Ishikawa (cell line): Measurements from ENCODE around the gene BROX.

ENCODE experiments used
- CEBPB ChIP-seq: IDR thresholded peaks from 2 replicates; pipeline ENCODE4 v1.6.1; 2012
- CREB1 ChIP-seq: IDR thresholded peaks from 2 replicates; pipeline ENCODE4 v1.6.1; 2012; ENCODE audit warnings: low read depth
- EGR1 ChIP-seq: IDR thresholded peaks from 2 replicates; pipeline ENCODE4 v1.6.1; 2012
- EP300 ChIP-seq: IDR thresholded peaks from 2 replicates; pipeline ENCODE4 v1.6.1; 2012; ENCODE audit warnings: borderline replicate concordance
- FOXM1 ChIP-seq: IDR thresholded peaks from 2 replicates; pipeline ENCODE4 v1.6.1; 2012; ENCODE audit warnings: low read depth, borderline replicate concordance
- NFIC ChIP-seq: IDR thresholded peaks from 2 replicates; pipeline ENCODE4 v1.6.1; 2012
- RAD21 ChIP-seq: IDR thresholded peaks from 2 replicates; pipeline ENCODE4 v1.6.1; 2012; ENCODE audit warnings: low read depth
- TAF1 ChIP-seq: IDR thresholded peaks from 2 replicates; pipeline ENCODE4 v1.6.1; 2012; ENCODE audit warnings: low read depth, mild to moderate bottlenecking
- TCF12 ChIP-seq: IDR thresholded peaks from 2 replicates; pipeline ENCODE4 v1.6.1; 2012; ENCODE audit warnings: low read depth
- TEAD4 ChIP-seq: IDR thresholded peaks from 2 replicates; pipeline ENCODE4 v1.6.1; 2012
- YY1 ChIP-seq: IDR thresholded peaks from 2 replicates; pipeline ENCODE4 v1.6.1; 2012; ENCODE audit warnings: low read depth
- ZBTB7A ChIP-seq: IDR thresholded peaks from 2 replicates; pipeline ENCODE4 v1.6.1; 2012; ENCODE audit warnings: low read depth
- TF ChIP-seq, protein P1 (sequence below): IDR thresholded peaks from 2 replicates; pipeline ENCODE4 v1.6.1; 2012
- TF ChIP-seq, protein P2 (sequence below): IDR thresholded peaks from 2 replicates; pipeline ENCODE4 v1.6.1; 2012; ENCODE audit warnings: low read depth, mild to moderate bottlenecking
- TF ChIP-seq, protein P3 (sequence below): IDR thresholded peaks from 2 replicates; pipeline ENCODE4 v1.6.1; 2012

Gene BROX

DNA sequence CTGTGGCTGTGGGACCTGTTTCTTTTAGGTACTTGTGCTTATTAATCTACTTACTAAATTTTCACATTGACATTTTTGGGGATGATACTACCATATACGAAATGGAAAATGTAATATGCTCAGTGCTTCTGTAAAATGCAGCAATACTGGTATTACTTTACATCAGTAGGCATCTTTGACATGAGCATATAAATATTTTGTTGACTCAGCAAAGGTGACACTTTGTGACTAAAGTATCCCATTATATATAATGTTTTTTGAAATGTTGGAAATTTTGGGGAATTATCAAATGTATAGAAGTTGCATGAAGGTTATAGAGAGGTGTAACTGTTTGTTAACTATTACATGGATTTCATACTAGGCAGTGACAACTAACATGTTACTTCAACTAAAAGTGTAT, 22.4 kb downstream of the BROX start:
- TF ChIP-seq, protein P1, sequence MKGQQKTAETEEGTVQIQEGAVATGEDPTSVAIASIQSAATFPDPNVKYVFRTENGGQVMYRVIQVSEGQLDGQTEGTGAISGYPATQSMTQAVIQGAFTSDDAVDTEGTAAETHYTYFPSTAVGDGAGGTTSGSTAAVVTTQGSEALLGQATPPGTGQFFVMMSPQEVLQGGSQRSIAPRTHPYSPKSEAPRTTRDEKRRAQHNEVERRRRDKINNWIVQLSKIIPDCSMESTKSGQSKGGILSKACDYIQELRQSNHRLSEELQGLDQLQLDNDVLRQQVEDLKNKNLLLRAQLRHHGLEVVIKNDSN: no peak
- no peak for TF ChIP-seq RAD21
- no peak for TF ChIP-seq TCF12
- TF ChIP-seq, protein P2, sequence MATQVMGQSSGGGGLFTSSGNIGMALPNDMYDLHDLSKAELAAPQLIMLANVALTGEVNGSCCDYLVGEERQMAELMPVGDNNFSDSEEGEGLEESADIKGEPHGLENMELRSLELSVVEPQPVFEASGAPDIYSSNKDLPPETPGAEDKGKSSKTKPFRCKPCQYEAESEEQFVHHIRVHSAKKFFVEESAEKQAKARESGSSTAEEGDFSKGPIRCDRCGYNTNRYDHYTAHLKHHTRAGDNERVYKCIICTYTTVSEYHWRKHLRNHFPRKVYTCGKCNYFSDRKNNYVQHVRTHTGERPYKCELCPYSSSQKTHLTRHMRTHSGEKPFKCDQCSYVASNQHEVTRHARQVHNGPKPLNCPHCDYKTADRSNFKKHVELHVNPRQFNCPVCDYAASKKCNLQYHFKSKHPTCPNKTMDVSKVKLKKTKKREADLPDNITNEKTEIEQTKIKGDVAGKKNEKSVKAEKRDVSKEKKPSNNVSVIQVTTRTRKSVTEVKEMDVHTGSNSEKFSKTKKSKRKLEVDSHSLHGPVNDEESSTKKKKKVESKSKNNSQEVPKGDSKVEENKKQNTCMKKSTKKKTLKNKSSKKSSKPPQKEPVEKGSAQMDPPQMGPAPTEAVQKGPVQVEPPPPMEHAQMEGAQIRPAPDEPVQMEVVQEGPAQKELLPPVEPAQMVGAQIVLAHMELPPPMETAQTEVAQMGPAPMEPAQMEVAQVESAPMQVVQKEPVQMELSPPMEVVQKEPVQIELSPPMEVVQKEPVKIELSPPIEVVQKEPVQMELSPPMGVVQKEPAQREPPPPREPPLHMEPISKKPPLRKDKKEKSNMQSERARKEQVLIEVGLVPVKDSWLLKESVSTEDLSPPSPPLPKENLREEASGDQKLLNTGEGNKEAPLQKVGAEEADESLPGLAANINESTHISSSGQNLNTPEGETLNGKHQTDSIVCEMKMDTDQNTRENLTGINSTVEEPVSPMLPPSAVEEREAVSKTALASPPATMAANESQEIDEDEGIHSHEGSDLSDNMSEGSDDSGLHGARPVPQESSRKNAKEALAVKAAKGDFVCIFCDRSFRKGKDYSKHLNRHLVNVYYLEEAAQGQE: no peak
- no peak for TF ChIP-seq TAF1
- TF ChIP-seq EP300: no peak
- TF ChIP-seq NFIC: no peak
- no peak for TF ChIP-seq CEBPB
- no peak for TF ChIP-seq EGR1
- TF ChIP-seq YY1: no peak
- no peak for TF ChIP-seq CREB1

DNA sequence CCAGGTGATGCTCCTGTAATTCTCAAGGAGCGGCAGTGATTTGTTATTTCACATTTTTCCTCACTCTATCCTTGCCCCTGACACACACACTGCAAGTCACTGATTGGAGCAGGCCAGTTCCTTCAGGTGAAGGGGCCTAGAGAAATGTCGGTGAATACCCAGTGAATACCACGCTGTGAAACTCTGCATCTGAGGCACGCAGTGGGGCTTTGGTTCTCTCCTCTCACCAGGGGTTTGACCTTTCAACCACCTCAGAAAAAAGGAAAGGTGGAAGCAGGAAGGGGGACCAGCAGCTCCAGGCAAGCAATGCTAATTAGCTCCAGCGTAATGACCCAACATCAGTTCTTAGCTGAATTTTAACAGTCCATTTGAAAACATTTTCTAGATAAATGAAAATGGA, 24.1 kb downstream of the BROX start:
- TF ChIP-seq, protein P2: no peak
- TF ChIP-seq TEAD4 (no peak), CEBPB (no peak), EP300 (no peak), TAF1 (no peak), YY1 (no peak), EGR1 (no peak), TCF12 (no peak), NFIC (no peak), ZBTB7A (no peak), CREB1 (no peak), FOXM1 (no peak)
- TF ChIP-seq, protein P3, sequence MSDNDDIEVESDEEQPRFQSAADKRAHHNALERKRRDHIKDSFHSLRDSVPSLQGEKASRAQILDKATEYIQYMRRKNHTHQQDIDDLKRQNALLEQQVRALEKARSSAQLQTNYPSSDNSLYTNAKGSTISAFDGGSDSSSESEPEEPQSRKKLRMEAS: no peak
- TF ChIP-seq, protein P1: no peak

DNA sequence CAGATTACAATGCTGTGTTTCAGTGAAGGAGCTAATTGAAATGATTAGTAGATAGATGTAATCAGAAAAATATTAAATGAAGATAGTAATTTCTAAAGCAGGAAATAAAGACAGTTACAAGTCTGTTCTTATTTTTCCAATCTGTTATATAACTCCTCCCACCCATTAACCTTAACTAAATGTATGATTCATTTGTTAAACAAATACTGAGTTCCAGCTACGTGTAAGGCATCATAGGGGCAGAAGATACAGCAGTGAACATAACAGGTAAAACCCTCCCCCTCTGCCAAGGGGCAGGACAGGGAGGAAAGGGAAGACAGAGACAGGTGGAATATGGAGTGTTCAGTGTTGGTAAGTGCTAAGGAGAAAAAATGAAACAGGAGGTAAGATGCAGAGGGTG, 24.6 kb downstream of the BROX start, which contains the start of gene FAM177B:
Gene FAM177B (plus strand): TSS at position 231 of the 400 bp plus-strand sequence. CDS start 9,344 bp downstream, outside the sequence.
- no peak for TF ChIP-seq RAD21

DNA sequence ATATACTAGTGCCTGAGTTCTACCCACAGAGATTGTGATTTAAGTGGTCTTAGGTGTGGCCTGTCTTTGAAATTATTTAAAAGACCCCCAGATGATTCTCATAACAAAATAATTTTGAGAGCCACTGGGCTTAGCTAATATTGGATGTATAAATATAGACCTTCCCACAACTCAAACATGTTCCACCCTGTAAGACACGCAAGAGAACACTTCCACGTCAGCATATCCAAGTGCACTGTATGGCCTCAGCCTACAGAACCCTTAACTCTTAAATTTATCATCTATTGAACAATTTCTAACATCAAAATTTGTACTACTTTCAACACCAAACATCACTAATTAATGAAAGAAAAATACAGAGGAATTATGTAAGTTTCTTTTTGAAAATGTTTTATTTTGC, 27.1 kb downstream of the BROX start:
- TF ChIP-seq YY1: no peak
- no peak for TF ChIP-seq RAD21
- TF ChIP-seq NFIC: no peak
- TF ChIP-seq CEBPB: no peak
- TF ChIP-seq, protein P1: no peak
- no peak for TF ChIP-seq TCF12
- TF ChIP-seq TAF1: no peak
- TF ChIP-seq, protein P3: no peak
- TF ChIP-seq FOXM1: no peak
- TF ChIP-seq TEAD4: no peak
- no peak for TF ChIP-seq ZBTB7A
- no peak for TF ChIP-seq CREB1
- TF ChIP-seq EP300: no peak
- TF ChIP-seq, protein P2: no peak
- no peak for TF ChIP-seq EGR1
